Hindlimb muscle (tissue), 1 donor: ENCODE data around the gene CDIP1. TPM values are rescaled to one million over a fixed set of nuclear protein-coding genes. Genes with fewer than 3 reads are reported as not detected.

Experiments used
- DNase-seq: peaks from one replicate; pipeline ENCODE4 v3.0.0-alpha.2; 2013
- polyA plus RNA-seq: library from polyadenylated mRNA; unstranded; fragments of 120-200 nt; gene quantifications from one replicate; pipeline ENCODE4 v1.2.1, GENCODE V29; 2013; ENCODE audit not compliant: insufficient read length

Gene CDIP1
- polyA plus RNA-seq, 1 donor: 42.8 TPM

GRCh38 chr16:4537376-4538343, 913 bp downstream of the CDIP1 start:
- no peak for DNase-seq

GRCh38 chr16:4536391-4537106, 2.0 kb downstream of the CDIP1 start:
- no peak for DNase-seq

GRCh38 chr16:4535627-4536108, 2.9 kb downstream of the CDIP1 start:
- DNase-seq: no peak

- DNase-seq: no peak
These were observed 4.3 kb downstream of the CDIP1 start for GRCh38 chr16:4534151-4534790.

GRCh38 chr16:4533490-4533889, 5.1 kb downstream of the CDIP1 start:
- no peak for DNase-seq

- no peak for DNase-seq
These were observed 6.3 kb downstream of the CDIP1 start for GRCh38 chr16:4532238-4532637.

GRCh38 chr16:4531811-4532210, 6.8 kb downstream of the CDIP1 start:
- no peak for DNase-seq

GRCh38 chr16:4529085-4530060, 9.2 kb downstream of the CDIP1 start:
- no peak for DNase-seq

GRCh38 chr16:4525634-4526277, 12.8 kb downstream of the CDIP1 start:
- no peak for DNase-seq

GRCh38 chr16:4525069-4525468, 13.5 kb downstream of the CDIP1 start:
- DNase-seq: peak; percentile 72

GRCh38 chr16:4524571-4524970, 14.0 kb downstream of the CDIP1 start:
- DNase-seq: no peak

- DNase-seq: no peak
These were observed 14.9 kb downstream of the CDIP1 start for GRCh38 chr16:4523686-4524085.

- DNase-seq: no peak
These were observed 16.5 kb downstream of the CDIP1 start for GRCh38 chr16:4522051-4522581.

GRCh38 chr16:4520913-4521312, 17.7 kb downstream of the CDIP1 start:
- DNase-seq: no peak

GRCh38 chr16:4519274-4520058, 19.1 kb downstream of the CDIP1 start:
- DNase-seq: no peak

GRCh38 chr16:4517812-4518680, 20.5 kb downstream of the CDIP1 start:
- no peak for DNase-seq

GRCh38 chr16:4515611-4516233, 22.9 kb downstream of the CDIP1 start:
- DNase-seq: no peak

- no peak for DNase-seq
These were observed 24.0 kb downstream of the CDIP1 start for GRCh38 chr16:4514606-4515005.

GRCh38 chr16:4513881-4514280, 24.7 kb downstream of the CDIP1 start:
- DNase-seq: no peak
